ENCODE results near the gene NRXN3. TPM values are rescaled to one million over a fixed set of nuclear protein-coding genes. Genes with fewer than 3 reads are reported as not detected.

NRXN3 gene
- total RNA-seq, 3 donors from 2014 or later: 2.1 to 27.3 (median 2.6) TPM

DNA sequence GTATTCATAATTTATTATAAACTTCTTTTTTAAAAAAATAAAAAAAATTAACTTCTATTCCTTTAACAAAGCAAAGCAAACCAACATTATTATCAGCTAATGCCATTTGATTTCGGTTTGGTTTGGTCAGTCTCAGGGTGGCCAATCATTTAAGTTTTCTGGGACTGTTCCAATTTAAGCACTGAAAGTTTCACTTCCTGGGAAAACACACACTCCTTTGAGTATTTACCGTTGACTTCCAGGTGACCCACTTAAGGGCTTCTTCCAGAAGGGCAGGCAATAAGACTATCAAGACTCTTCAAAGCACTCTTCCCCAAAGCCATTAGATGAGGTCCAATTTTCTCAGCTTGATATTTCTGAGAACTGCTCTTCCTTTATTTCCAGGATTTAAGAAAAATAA, 1187.1 kb downstream of the NRXN3 start:
- Histone ChIP-seq H3K4me1 (ENCODE audit: low read depth) (no peaks in the 10 kb centered on the region), H3K4me3 (no peak overlapping the region), H3K36me3 (ENCODE audit: low read depth) (no peaks in the 10 kb centered on the region), H3K9me3 (no peaks in the 10 kb centered on the region)
- intact Hi-C loops (cut with DNase I, micrococcal nuclease): no loop called here
- ATAC-seq: no peak
- DNase-seq: no peak
- TF ChIP-seq, protein P1, sequence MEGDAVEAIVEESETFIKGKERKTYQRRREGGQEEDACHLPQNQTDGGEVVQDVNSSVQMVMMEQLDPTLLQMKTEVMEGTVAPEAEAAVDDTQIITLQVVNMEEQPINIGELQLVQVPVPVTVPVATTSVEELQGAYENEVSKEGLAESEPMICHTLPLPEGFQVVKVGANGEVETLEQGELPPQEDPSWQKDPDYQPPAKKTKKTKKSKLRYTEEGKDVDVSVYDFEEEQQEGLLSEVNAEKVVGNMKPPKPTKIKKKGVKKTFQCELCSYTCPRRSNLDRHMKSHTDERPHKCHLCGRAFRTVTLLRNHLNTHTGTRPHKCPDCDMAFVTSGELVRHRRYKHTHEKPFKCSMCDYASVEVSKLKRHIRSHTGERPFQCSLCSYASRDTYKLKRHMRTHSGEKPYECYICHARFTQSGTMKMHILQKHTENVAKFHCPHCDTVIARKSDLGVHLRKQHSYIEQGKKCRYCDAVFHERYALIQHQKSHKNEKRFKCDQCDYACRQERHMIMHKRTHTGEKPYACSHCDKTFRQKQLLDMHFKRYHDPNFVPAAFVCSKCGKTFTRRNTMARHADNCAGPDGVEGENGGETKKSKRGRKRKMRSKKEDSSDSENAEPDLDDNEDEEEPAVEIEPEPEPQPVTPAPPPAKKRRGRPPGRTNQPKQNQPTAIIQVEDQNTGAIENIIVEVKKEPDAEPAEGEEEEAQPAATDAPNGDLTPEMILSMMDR (IDR thresholded peaks at IDR 0.05): no peak

DNA sequence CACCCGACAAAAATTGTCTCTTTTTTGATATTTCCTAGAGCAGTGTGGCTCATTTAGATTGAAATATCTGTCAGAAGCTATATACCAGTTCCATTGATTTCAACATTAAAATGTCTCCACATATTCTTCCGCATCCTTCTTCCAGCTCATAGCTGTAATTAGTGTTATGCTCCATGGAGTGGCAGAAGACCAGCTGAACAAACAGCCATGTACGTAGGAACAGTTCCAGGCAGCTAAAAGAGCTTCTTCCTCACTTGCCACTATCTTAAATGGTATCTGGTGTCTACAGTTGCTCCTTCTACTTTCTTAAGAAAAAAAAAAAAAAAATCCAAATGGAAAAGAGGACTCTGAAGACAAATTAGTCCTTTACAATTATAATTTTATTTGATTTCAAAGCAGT, 1193.1 kb downstream of the NRXN3 start:
- Histone ChIP-seq H3K9me3 (no peaks in the 10 kb centered on the region), H3K4me1 (ENCODE audit: low read depth) (no peaks in the 10 kb centered on the region), H3K36me3 (ENCODE audit: low read depth) (no peaks in the 10 kb centered on the region), H3K4me3 (no peak overlapping the region)
- ATAC-seq: no peak
- no peak for DNase-seq
- TF ChIP-seq, protein P1 (IDR thresholded peaks at IDR 0.05): no peak
- intact Hi-C loops (cut with DNase I, micrococcal nuclease): no loop called here

DNA sequence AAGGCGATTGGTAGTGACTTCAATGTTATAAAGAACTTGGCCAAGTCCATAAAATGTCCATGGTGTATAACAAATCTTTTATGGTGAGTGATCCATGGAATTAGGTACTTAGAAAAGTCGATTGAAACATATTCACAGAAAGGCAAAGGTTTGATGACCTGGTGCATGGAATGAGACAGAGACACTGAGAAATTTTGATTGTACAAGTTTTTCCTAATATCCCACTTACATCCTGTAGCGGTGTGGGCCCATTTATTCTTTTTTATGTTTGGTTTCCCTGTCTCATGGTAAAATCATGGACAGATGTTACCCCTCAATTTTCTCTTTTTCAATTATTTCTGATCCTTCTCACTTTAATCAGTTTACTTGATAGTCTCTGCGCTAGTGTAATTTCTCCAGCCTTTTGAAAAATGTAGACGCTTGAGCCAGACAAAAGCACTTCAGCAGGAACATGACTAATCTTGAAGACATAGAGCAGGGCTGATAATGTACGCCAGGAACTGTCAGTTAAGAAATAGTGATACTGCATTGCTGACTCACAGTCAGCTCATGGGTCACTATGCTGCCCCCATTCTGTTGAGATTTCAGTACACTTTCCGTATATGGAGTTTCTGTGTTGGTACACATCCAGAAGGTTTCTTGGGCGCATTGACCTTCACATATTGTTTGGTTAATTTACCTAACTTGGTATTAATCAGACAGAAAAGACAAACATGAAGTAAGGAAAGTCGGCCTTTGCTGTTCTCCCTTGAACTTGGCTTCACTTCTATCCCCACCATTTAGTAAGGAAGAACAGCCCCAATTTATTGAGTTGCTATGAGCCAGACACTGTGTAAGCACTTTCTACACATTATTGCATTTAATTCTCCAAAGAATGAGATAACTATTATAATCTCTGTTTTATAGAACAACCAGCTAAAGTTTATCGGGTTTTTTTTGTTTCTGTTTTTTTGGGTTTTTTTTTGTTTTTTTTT, 1199.5 kb downstream of the NRXN3 start:
- DNase-seq (peak in 1 of 3 donors; percentile 1), ATAC-seq (peak; percentile 33)
- Histone ChIP-seq H3K4me3 (no peak overlapping the region), H3K36me3 (ENCODE audit: low read depth) (no peaks in the 10 kb centered on the region), H3K9me3 (no peaks in the 10 kb centered on the region), H3K4me1 (ENCODE audit: low read depth) (no peaks in the 10 kb centered on the region)
- intact Hi-C loops (cut with DNase I, micrococcal nuclease): no loop called here
- TF ChIP-seq, protein P1 (IDR thresholded peaks at IDR 0.05): no peak

DNA sequence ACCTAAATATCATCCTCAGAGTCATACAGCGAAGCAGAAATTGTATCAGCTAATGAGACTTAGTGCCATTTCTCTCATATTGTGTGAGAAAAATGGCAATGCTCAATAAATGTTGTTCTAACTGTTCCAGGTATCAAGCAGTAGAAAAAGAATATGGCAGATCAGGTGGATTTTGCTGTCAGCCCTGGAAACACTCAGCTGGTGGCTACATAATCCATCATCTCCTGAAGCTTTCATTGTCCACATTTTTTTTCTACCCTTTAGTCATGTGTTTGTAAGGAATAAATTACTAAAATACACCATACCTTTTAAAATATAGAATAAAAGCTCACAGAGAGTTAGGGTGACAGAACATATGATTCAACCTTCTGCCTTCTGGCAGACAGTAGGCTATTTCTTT, 1200.8 kb downstream of the NRXN3 start:
- H3K36me3 ChIP-seq (ENCODE audit: low read depth): no peaks in the 10 kb centered on the region
- TF ChIP-seq, protein P1 (IDR thresholded peaks at IDR 0.05): no peak
- no peaks in the 10 kb centered on the region for H3K9me3 ChIP-seq
- intact Hi-C loops (cut with DNase I, micrococcal nuclease): no loop called here
- no peaks in the 10 kb centered on the region for H3K4me1 ChIP-seq (ENCODE audit: low read depth)
- ATAC-seq (no peak), DNase-seq (no peak)
- no peak overlapping the region for H3K4me3 ChIP-seq

DNA sequence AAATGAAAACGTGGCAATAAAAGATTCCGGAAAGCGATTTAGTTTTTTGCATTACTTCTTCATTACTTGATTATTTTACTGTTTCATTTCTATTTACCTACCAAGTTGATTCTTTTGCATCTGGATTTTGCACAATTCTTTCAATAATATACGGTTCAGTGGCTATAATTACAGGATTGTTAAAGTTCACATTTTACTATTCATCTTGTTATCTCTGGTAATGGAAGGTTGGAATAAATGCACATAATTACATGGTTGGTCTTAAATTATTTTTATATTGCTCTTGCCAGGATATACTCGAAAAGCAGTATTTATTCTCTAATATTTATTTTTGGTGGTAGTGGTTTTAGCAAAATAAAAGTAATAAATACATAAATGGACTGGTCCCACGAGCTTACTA, 1203.3 kb downstream of the NRXN3 start:
- Histone ChIP-seq H3K4me3 (no peak overlapping the region), H3K36me3 (ENCODE audit: low read depth) (no peaks in the 10 kb centered on the region), H3K9me3 (no peaks in the 10 kb centered on the region), H3K4me1 (ENCODE audit: low read depth) (no peaks in the 10 kb centered on the region)
- TF ChIP-seq, protein P1 (IDR thresholded peaks at IDR 0.05): no peak
- intact Hi-C loops (cut with DNase I, micrococcal nuclease): no loop called here
- ATAC-seq (no peak), DNase-seq (no peak)
